Esophagus (tissue), 2 donors: ENCODE measurements around the gene CRYBB3. TPM values are rescaled to one million over a fixed set of nuclear protein-coding genes. Genes with fewer than 3 reads are reported as not detected.
"Not testable (repeated sequence)": the region's sequence is repeated elsewhere in the genome, so short reads cannot be mapped to it uniquely, and the experiment has no call there.

ENCODE experiments used
- H3K27ac ChIP-seq, 2 donors: one replicate each; pipeline ENCODE4 v1.5.1; 2013; ENCODE audit warnings: low read depth in 2 of 2, mild to moderate bottlenecking in 2 of 2, inconsistent platforms in 1 of 2, low read length in 1 of 2, moderate library complexity in 1 of 2
- H3K27me3 ChIP-seq, 2 donors: one replicate each; pipeline ENCODE4 v1.6.1; 2013; ENCODE audit warnings: low read length in 2 of 2, control low read depth in 1 of 2, mild to moderate bottlenecking in 1 of 2; ENCODE audit not compliant: insufficient read depth in 2 of 2, control insufficient read depth in 1 of 2
- H3K36me3 ChIP-seq, 2 donors: one replicate each; pipeline ENCODE4 v1.6.1; 2013; ENCODE audit warnings: low read length in 1 of 2; ENCODE audit not compliant: control insufficient read depth in 2 of 2, insufficient read depth in 2 of 2
- H3K4me1 ChIP-seq, 2 donors: one replicate each; pipeline ENCODE4 v1.6.1; 2013; ENCODE audit warnings: low read length in 1 of 2; ENCODE audit not compliant: control insufficient read depth in 2 of 2, insufficient read depth in 2 of 2
- H3K4me3 ChIP-seq, 2 donors: one replicate each; pipeline ENCODE4 v1.5.1; 2013; ENCODE audit warnings: low read length in 2 of 2, mild to moderate bottlenecking in 2 of 2, low read depth in 1 of 2, moderate library complexity in 1 of 2
- H3K9me3 ChIP-seq, 2 donors: one replicate each; pipeline ENCODE4 v1.6.1; 2013; ENCODE audit warnings: mild to moderate bottlenecking in 2 of 2, low read depth in 1 of 2, low read length in 1 of 2, moderate library complexity in 1 of 2; ENCODE audit not compliant: control insufficient read depth in 2 of 2, insufficient read depth in 1 of 2
- whole genome bisulfite sequencing, 2 donors: extraction: QIAGEN DNeasy Blood & Tissue Kit; methylation state at CpG; one replicate each; pipeline ENCODE4 v1.1.7; 2013; 5-methylcytosine and 5-hydroxymethylcytosine counted together
- polyA plus RNA-seq, 2 donors: library from polyadenylated mRNA; stranded (reverse); fragments of 200-250 nt; gene quantifications; one replicate each; pipeline ENCODE4 v1.2.3, GENCODE V29; 2013
- donor health status: healthy with polysubstance abuse.
- donor health status: Bipolar disorder and iron deficiency.

The CRYBB3 gene
- polyA plus RNA-seq, 2 donors, result 0.33 to 1.1 TPM

GRCh38 chr22:25174156-25174887, 25.3 kb upstream of the CRYBB3 start:
- Histone ChIP-seq H3K27me3 (no peaks in the 10 kb centered on the region), H3K4me3 (no peak overlapping the region), H3K4me1 (peaks cover 4 to 5% of the 10 kb centered on the region in 2 donors), H3K9me3 (peaks cover 0 to 2% of the 10 kb centered on the region in 2 donors), H3K27ac (no peak overlapping the region), H3K36me3 (peaks cover 14 to 22% of the 10 kb centered on the region in 2 donors)
- 88 to 93% methylated on average over 13 of the region's 13 CpGs for WGBS, 2 donors

- H3K27ac ChIP-seq, result no peak overlapping the region
- 69 to 75% methylated on average over 6 of the region's 6 CpGs for WGBS, 2 donors
- peaks cover 14 to 23% of the 10 kb centered on the region in 2 donors for H3K36me3 ChIP-seq
- H3K4me3 ChIP-seq, result no peak overlapping the region
- H3K9me3 ChIP-seq, result peaks cover 0 to 3% of the 10 kb centered on the region in 2 donors
- peaks cover 0 to 5% of the 10 kb centered on the region in 2 donors for H3K4me1 ChIP-seq
- H3K27me3 ChIP-seq, result no peaks in the 10 kb centered on the region
Measured at GRCh38 chr22:25174888-25175411, 24.7 kb upstream of the CRYBB3 start.

- Histone ChIP-seq H3K4me1 (peaks cover 0 to 5% of the 10 kb centered on the region in 2 donors), H3K9me3 (peaks cover 0 to 5% of the 10 kb centered on the region in 2 donors), H3K4me3 (no peak overlapping the region), H3K27me3 (no peaks in the 10 kb centered on the region), H3K27ac (peak overlapping the region; percentile 55 to 77), H3K36me3 (peaks cover 14 to 20% of the 10 kb centered on the region in 2 donors)
- 57 to 69% methylated on average over 6 of the region's 6 CpGs for WGBS, 2 donors
Measured at GRCh38 chr22:25176175-25176574, 23.5 kb upstream of the CRYBB3 start.

- H3K27ac ChIP-seq, result peak overlapping the region; percentile 26 to 62
- H3K36me3 ChIP-seq, result peaks cover 14 to 20% of the 10 kb centered on the region in 2 donors
Measured at GRCh38 chr22:25176799-25177198, 22.9 kb upstream of the CRYBB3 start.

GRCh38 chr22:25177226-25177625, 22.4 kb upstream of the CRYBB3 start:
- WGBS, 2 donors, result 92 to 93% methylated on average over 13 of the region's 13 CpGs
- H3K27ac ChIP-seq, result no peak overlapping the region
- no peak overlapping the region for H3K4me3 ChIP-seq
- peaks cover 0 to 5% of the 10 kb centered on the region in 2 donors for H3K4me1 ChIP-seq
- H3K9me3 ChIP-seq, result peaks cover 0 to 5% of the 10 kb centered on the region in 2 donors
- no peaks in the 10 kb centered on the region for H3K27me3 ChIP-seq
- peaks cover 14 to 20% of the 10 kb centered on the region in 2 donors for H3K36me3 ChIP-seq

More at GRCh38 chr22:25176799-25177198, 22.9 kb upstream of the CRYBB3 start:
- peaks cover 0 to 5% of the 10 kb centered on the region in 2 donors for H3K4me1 ChIP-seq
- peaks cover 0 to 5% of the 10 kb centered on the region in 2 donors for H3K9me3 ChIP-seq
- 55 to 66% methylated on average over 3 of the region's 3 CpGs for WGBS, 2 donors
- H3K27me3 ChIP-seq, result no peaks in the 10 kb centered on the region
- no peak overlapping the region for H3K4me3 ChIP-seq

- 86 to 87% methylated on average over 9 of the region's 9 CpGs for WGBS, 2 donors
- H3K36me3 ChIP-seq, result peaks cover 14 to 24% of the 10 kb centered on the region in 2 donors
Measured at GRCh38 chr22:25177895-25178294, 21.8 kb upstream of the CRYBB3 start.

GRCh38 chr22:25178348-25178747, 21.3 kb upstream of the CRYBB3 start:
- not testable (repeated sequence) for H3K4me1 ChIP-seq, H3K27me3 ChIP-seq, H3K4me3 ChIP-seq, H3K9me3 ChIP-seq, H3K27ac ChIP-seq
- 86 to 92% methylated on average over 6 of the region's 6 CpGs for WGBS, 2 donors
- peaks cover 14 to 22% of the 10 kb centered on the region in 2 donors for H3K36me3 ChIP-seq

More at GRCh38 chr22:25177895-25178294, 21.8 kb upstream of the CRYBB3 start:
- no peak overlapping the region for H3K27ac ChIP-seq
- peaks cover 0 to 5% of the 10 kb centered on the region in 2 donors for H3K4me1 ChIP-seq
- no peaks in the 10 kb centered on the region for H3K27me3 ChIP-seq
- peaks cover 0 to 5% of the 10 kb centered on the region in 2 donors for H3K9me3 ChIP-seq
- no peak overlapping the region for H3K4me3 ChIP-seq

GRCh38 chr22:25178869-25179631, 20.6 kb upstream of the CRYBB3 start:
- 77 to 81% methylated on average over 47 to 51 of the region's 63 CpGs for WGBS, 2 donors
- H3K4me3 ChIP-seq, H3K27me3 ChIP-seq, H3K4me1 ChIP-seq, H3K9me3 ChIP-seq, H3K27ac ChIP-seq: not testable (repeated sequence)
- peaks cover 11 to 19% of the 10 kb centered on the region in 2 donors for H3K36me3 ChIP-seq
